Nephron progenitor cell (in vitro differentiated cells): Measurements from ENCODE around the gene CERS6.

ENCODE experiments used
- DNase-seq: peaks from one replicate; pipeline ENCODE4 v3.0.0; 2021
- H3K27ac Mint-ChIP-seq: 2 replicates; pipeline ENCODE4 v1.8.0; 2021; ENCODE audit warnings: mild to moderate bottlenecking, moderate library complexity, mixed read lengths
- H3K27me3 Mint-ChIP-seq: 2 replicates; pipeline ENCODE4 v1.8.0; 2021; ENCODE audit warnings: mild to moderate bottlenecking, low read depth, mixed read lengths; ENCODE audit not compliant: poor library complexity
- H3K36me3 Mint-ChIP-seq: 2 replicates; pipeline ENCODE4 v1.8.0; 2021; ENCODE audit warnings: low read depth, mixed read lengths
- H3K4me1 Mint-ChIP-seq: 2 replicates; pipeline ENCODE4 v1.8.0; 2021; ENCODE audit warnings: mixed read lengths
- H3K4me3 Mint-ChIP-seq: 2 replicates; pipeline ENCODE4 v1.8.0; 2021; ENCODE audit warnings: mild to moderate bottlenecking, moderate library complexity, mixed read lengths
- H3K9me3 Mint-ChIP-seq: 2 replicates; pipeline ENCODE4 v1.8.0; 2021; ENCODE audit warnings: mild to moderate bottlenecking, moderate library complexity, mixed read lengths
- TF ChIP-seq, protein P1 (sequence below): fragments of 200-600 bp; sonication (generic); IDR thresholded peaks from 2 replicates; pipeline ENCODE4 v1.5.0; 2021; ENCODE audit warnings: antibody characterized with exemption

Gene CERS6

GRCh38 chr2:168645696-168646338 lies 189.7 kb downstream of the CERS6 start:
- Mint-ChIP-seq H3K36me3 (peaks cover 28% of the 10 kb centered on the region), H3K9me3 (peaks cover 24% of the 10 kb centered on the region), H3K4me1 (peaks cover 5% of the 10 kb centered on the region), H3K27me3 (peaks cover 3% of the 10 kb centered on the region), H3K4me3 (no peak overlapping the region), H3K27ac (no peak overlapping the region)
- TF ChIP-seq, protein P1, sequence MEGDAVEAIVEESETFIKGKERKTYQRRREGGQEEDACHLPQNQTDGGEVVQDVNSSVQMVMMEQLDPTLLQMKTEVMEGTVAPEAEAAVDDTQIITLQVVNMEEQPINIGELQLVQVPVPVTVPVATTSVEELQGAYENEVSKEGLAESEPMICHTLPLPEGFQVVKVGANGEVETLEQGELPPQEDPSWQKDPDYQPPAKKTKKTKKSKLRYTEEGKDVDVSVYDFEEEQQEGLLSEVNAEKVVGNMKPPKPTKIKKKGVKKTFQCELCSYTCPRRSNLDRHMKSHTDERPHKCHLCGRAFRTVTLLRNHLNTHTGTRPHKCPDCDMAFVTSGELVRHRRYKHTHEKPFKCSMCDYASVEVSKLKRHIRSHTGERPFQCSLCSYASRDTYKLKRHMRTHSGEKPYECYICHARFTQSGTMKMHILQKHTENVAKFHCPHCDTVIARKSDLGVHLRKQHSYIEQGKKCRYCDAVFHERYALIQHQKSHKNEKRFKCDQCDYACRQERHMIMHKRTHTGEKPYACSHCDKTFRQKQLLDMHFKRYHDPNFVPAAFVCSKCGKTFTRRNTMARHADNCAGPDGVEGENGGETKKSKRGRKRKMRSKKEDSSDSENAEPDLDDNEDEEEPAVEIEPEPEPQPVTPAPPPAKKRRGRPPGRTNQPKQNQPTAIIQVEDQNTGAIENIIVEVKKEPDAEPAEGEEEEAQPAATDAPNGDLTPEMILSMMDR = no peak
- DNase-seq = no peak

DNA sequence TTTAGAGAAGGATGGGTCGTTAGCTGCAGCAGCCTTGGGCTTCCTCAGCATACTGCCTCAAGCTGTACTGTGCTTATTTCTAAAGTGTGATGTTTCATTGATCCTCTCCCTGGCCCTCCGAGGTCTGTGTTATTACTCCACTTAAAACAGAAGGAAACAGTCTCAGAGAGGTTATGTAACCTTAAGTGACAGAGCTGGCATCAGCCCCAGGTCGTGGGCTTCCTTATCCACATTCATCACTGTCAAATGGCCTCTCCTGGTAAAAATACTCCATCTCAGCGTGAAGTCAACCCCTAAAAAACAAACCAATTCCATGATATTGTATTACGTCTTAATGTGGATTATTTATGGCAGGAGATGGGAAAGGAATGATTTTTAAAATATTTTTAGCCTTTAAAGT lies 193.0 kb downstream of the CERS6 start:
- H3K36me3 Mint-ChIP-seq = peaks cover 11% of the 10 kb centered on the region
- H3K9me3 Mint-ChIP-seq = peaks cover 17% of the 10 kb centered on the region
- H3K4me3 Mint-ChIP-seq = no peak overlapping the region
- H3K4me1 Mint-ChIP-seq = no peaks in the 10 kb centered on the region
- TF ChIP-seq, protein P1 = no peak
- H3K27ac Mint-ChIP-seq = no peak overlapping the region
- peaks cover 3% of the 10 kb centered on the region for H3K27me3 Mint-ChIP-seq
- DNase-seq = no peak

GRCh38 chr2:168649562-168649961 lies 193.5 kb downstream of the CERS6 start:
- H3K27ac Mint-ChIP-seq = peak overlapping the region; percentile 7
- H3K9me3 Mint-ChIP-seq = peaks cover 13% of the 10 kb centered on the region
- H3K4me3 Mint-ChIP-seq = no peak overlapping the region
- TF ChIP-seq, protein P1 = no peak
- H3K36me3 Mint-ChIP-seq = peaks cover 10% of the 10 kb centered on the region
- H3K4me1 Mint-ChIP-seq = no peaks in the 10 kb centered on the region
- DNase-seq = no peak
- H3K27me3 Mint-ChIP-seq = no peaks in the 10 kb centered on the region

DNA sequence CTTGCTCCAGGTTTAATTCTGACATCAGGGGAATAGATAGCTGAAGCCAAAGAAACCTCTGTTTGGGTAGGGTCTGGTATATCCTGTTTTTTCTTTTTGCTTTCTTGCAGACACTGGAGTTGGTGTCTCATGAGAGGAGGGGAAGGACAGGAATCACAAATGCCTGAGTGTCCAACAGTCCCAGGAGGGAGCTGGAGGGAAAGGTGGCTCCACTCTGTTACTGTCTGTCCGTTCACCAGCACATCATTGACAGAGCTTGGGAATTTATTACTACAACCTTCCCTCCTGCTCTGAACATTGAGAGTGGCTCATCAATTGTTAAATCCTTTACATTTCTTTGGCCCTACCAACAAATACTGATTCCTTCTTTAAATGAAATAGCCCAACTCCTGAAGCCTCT lies 194.1 kb downstream of the CERS6 start:
- TF ChIP-seq, protein P1 = no peak
- peak overlapping the region; percentile 47 for H3K27ac Mint-ChIP-seq
- no peak overlapping the region for H3K4me3 Mint-ChIP-seq
- H3K36me3 Mint-ChIP-seq = peaks cover 13% of the 10 kb centered on the region
- no peaks in the 10 kb centered on the region for H3K27me3 Mint-ChIP-seq
- H3K4me1 Mint-ChIP-seq = no peaks in the 10 kb centered on the region
- no peak for DNase-seq
- peaks cover 13% of the 10 kb centered on the region for H3K9me3 Mint-ChIP-seq

DNA sequence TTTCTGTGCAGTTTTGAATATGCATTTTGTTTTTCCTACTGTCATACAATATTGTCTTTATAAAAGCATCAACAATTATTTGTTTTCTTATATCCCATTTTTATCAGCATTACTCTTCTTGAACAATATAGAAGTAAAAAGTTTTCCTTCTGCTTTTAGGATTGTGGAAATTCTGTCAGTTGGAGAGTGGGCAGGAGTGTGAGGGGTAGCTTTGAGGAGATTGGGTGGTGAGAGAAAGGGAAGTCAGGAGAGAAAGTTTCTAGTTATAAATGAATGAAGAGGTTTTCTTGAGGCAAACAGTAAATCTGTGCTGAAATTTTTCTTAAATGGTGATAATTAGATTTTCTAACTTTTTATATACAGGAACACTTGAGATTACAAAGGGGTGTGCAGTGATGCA lies 194.7 kb downstream of the CERS6 start:
- H3K27ac Mint-ChIP-seq = peak overlapping the region; percentile 79
- peaks cover 20% of the 10 kb centered on the region for H3K36me3 Mint-ChIP-seq
- no peaks in the 10 kb centered on the region for H3K27me3 Mint-ChIP-seq
- H3K9me3 Mint-ChIP-seq = peaks cover 16% of the 10 kb centered on the region
- no peak overlapping the region for H3K4me3 Mint-ChIP-seq
- H3K4me1 Mint-ChIP-seq = no peaks in the 10 kb centered on the region
- no peak for DNase-seq
- TF ChIP-seq, protein P1 = no peak
